H1 (cell line): Measurements from ENCODE around the gene MAP2K2. TPM values are rescaled to one million over a fixed set of nuclear protein-coding genes. Genes with fewer than 3 reads are reported as not detected.

Experiments
- BACH1 ChIP-seq: IDR thresholded peaks from 2 replicates; pipeline ENCODE4 v1.6.1; 2012; ENCODE audit warnings: low read length, improper control_type of control experiment
- CBX8 ChIP-seq: fragments of 300-800, 300-1000 bp; sonication (generic); IDR thresholded peaks from 2 replicates; pipeline ENCODE4 v1.7.1; 2016; ENCODE audit warnings: low read depth, low read length, borderline replicate concordance
- CHD7 ChIP-seq: fragments of 300-600 bp; sonication (generic); IDR thresholded peaks from 2 replicates; pipeline ENCODE4 v1.7.1; 2012; ENCODE audit warnings: low read length, moderate library complexity, mild to moderate bottlenecking, inconsistent platforms; ENCODE audit not compliant: insufficient replicate concordance
- EZH2 ChIP-seq: fragments of 200-600 bp; sonication (generic); IDR thresholded peaks from 2 replicates; pipeline ENCODE4 v1.7.1; 2012; ENCODE audit warnings: low read depth, mild to moderate bottlenecking, moderate library complexity, low read length, inconsistent platforms; ENCODE audit not compliant: severe bottlenecking
- HDAC2 ChIP-seq, 2 experiments: fragments of 300-600 bp in 1 of 2; sonication (generic) in 1 of 2; IDR thresholded peaks; 2 replicates each; pipeline ENCODE4 v1.6.1; 2011 to 2012; ENCODE audit warnings: low read depth in 2 of 2, low read length in 2 of 2, mild to moderate bottlenecking in 2 of 2, moderate library complexity in 2 of 2, borderline replicate concordance in 1 of 2, inconsistent platforms in 1 of 2
- PHF8 ChIP-seq: fragments of 200-600 bp; sonication (generic); conservative IDR thresholded peaks from 2 replicates; pipeline ENCODE4 v1.7.1; 2012; ENCODE audit warnings: low read depth, mild to moderate bottlenecking, inconsistent platforms, low read length, moderate library complexity
- RAD21 ChIP-seq, 2 experiments: IDR thresholded peaks in 1 of 2; conservative IDR thresholded peaks in 1 of 2; 2 replicates each; pipeline ENCODE4 v1.6.1; 2011; ENCODE audit warnings: low read depth in 2 of 2, low read length in 2 of 2, improper control_type of control experiment in 1 of 2, inconsistent platforms in 1 of 2, mild to moderate bottlenecking in 1 of 2, moderate library complexity in 1 of 2
- RXRA ChIP-seq: IDR thresholded peaks from 2 replicates; pipeline ENCODE4 v1.6.1; 2011; ENCODE audit warnings: low read depth, mild to moderate bottlenecking, low read length, moderate library complexity; ENCODE audit not compliant: insufficient read depth
- TEAD4 ChIP-seq: IDR thresholded peaks from 2 replicates; pipeline ENCODE4 v1.6.1; 2012; ENCODE audit warnings: low read depth, low read length, inconsistent platforms, mixed read lengths
- polyA plus RNA-seq, 7 experiments: library from polyadenylated mRNA; depleted of rRNA in 3 of 7; stranded (reverse) in 5 of 7; unstranded in 2 of 7; fragments of >200 nt in 5 of 7; fragments of 200-250 nt in 2 of 7; gene quantifications; 1 replicate in 5 of 7; 2 replicates in 1 of 7; 4 replicates in 1 of 7; pipeline versions ENCODE4 v1.2.1 to v1.2.3, GENCODE V29; 2011 to 2013; ENCODE audit warnings: missing spikeins in 2 of 7, mixed read lengths in 2 of 7
- total RNA-seq: library from RNA; stranded (reverse); fragmentation: NEBNext Ultra II Directional; extraction: Animal tissue kit (Norgen Biotek cat#: 25700); gene quantifications from 2 replicates; pipeline ENCODE4 v1.2.1, GENCODE V29; 2021

The MAP2K2 gene
- total and polyA plus RNA-seq, 2 of the 8 experiments (the other 6 are each of a cell fraction or from before 2014, with no cell fraction given): 111 to 162 TPM

- no peak for TF ChIP-seq CHD7
- TF ChIP-seq TEAD4: no peak
- no peak for TF ChIP-seq RAD21 (IDR thresholded peaks at IDR 0.05 in 1 of 2, conservative IDR thresholded peaks at IDR 0.05 in 1 of 2; ENCODE audit: low read depth in 2 of 2, low read length in 2 of 2)
- TF ChIP-seq EZH2: no peak
- TF ChIP-seq RXRA: no peak
- TF ChIP-seq PHF8: no peak
- TF ChIP-seq CBX8: no peak
- no peak for TF ChIP-seq BACH1
- no peak for TF ChIP-seq HDAC2 (IDR thresholded peaks at IDR 0.05; ENCODE audit: borderline replicate concordance in 1 of 2, low read depth in 2 of 2, low read length in 2 of 2)
Observed at GRCh38 chr19:4043966-4044715, 79.8 kb downstream of the MAP2K2 start (continued).
